Myocyte (in vitro differentiated cells): ENCODE data around the gene EIF2S1. TPM values are rescaled to one million over a fixed set of nuclear protein-coding genes. Genes with fewer than 3 reads are reported as not detected.
"Not testable (repeated sequence)": the region's sequence is repeated elsewhere in the genome, so short reads cannot be mapped to it uniquely, and the experiment has no call there.

ENCODE experiments used
- DNase-seq: peaks from one replicate; pipeline ENCODE4 v3.0.0-alpha.2; 2012; ENCODE audit warnings: low read depth
- polyA plus RNA-seq: library from polyadenylated mRNA; unstranded; fragments of >200 nt; gene quantifications from one replicate; pipeline ENCODE4 v1.2.1, GENCODE V29; 2012; ENCODE audit warnings: missing spikeins
- total RNA-seq: library from RNA; depleted of rRNA; stranded (reverse); fragments of >200 nt; gene quantifications from 2 replicates; pipeline ENCODE4 v1.2.3, GENCODE V29; 2014

EIF2S1 gene
- total RNA-seq = 180 and 194 TPM in 2 replicates
- 92.8 TPM for polyA plus RNA-seq

DNA sequence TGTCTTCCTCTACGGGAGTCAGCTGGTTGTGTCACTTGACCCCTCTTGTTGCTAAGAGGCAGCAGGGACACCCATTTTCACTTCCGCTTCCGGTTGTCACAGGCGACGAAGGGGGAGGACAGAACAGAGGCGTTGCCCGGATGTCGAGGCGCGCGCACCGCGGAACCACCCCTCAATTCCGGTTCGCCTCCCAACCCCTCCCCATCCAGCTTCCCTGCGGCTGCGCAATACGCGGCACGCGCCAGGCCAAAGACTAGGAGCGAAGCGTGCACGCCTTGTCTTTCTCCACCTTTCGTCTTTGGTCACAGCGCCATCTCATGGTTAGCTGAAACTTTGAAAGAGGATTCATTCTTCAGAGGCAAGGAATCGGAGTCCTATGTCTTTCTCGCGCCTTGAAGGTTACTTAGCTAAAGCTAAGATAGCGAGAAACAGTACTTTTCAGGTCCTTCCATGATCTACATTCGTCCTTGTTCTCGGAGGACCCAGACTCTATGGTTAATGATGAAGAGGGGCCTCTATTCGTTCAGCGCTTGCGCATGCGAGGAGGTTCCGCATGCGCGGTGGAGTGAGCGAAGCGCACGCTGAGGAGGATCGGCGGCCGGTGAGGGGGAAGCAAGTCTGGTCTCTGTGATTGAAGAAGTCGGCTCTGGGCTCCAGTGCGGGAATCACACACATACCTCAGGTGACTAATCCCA lies at the start of gene EIF2S1, which contains the start of gene ATP6V1D:
TSS of gene EIF2S1 (plus strand) at position 554 of the 695 bp plus-strand sequence. CDS start 4,440 bp downstream, outside the sequence.
TSS of gene ATP6V1D (minus strand) at position 30 of the 695 bp plus-strand sequence. CDS start 106 bp downstream, outside the sequence.
- peak; percentile 99 for DNase-seq

- DNase-seq = no peak
Observed at GRCh38 chr14:67311868-67312267, 48.3 kb upstream of the EIF2S1 start.

DNA sequence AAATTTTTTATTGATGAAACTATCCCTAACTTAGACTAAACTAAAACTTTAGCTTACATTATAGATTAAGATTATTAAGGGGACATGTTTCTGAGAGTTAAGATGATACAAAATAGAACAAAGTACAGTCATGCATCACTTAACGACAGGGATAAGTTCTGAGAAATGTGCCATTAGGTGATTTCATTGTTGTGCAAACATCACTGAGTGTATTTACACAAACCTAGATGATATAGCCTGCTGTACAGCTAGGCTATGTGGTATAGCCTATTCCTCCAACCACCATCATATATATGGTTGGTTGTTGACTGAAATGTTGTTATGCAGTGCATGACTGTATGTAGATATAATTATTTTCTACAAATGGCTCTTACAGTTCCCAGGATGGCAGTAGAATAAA lies 47.0 kb upstream of the EIF2S1 start:
- no peak for DNase-seq

GRCh38 chr14:67317822-67318221 lies 42.3 kb upstream of the EIF2S1 start:
- DNase-seq = no peak

DNA sequence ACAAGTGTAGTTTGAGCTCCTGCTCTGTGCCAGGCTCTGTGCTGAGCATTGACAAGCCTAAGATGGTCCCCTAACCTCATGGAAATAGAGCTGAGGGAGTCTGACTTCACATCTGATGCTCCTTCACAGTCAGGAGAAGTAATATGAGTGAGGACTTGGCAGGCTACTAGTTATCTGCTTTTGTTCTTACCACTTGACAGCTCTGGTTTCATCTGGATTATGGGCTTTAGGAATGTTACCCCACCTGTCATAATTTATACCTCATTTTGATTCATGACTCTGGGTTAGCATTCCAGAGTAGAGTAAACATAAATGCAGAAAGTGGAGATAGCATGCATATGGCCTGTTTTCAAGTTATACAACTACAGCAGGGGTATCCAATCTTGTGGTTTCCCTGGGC lies 41.0 kb upstream of the EIF2S1 start:
- peak; percentile 79 for DNase-seq

GRCh38 chr14:67329666-67330065 lies 30.5 kb upstream of the EIF2S1 start:
- DNase-seq = not testable (repeated sequence)

GRCh38 chr14:67331368-67332125 lies 28.6 kb upstream of the EIF2S1 start:
- DNase-seq = no peak

DNA sequence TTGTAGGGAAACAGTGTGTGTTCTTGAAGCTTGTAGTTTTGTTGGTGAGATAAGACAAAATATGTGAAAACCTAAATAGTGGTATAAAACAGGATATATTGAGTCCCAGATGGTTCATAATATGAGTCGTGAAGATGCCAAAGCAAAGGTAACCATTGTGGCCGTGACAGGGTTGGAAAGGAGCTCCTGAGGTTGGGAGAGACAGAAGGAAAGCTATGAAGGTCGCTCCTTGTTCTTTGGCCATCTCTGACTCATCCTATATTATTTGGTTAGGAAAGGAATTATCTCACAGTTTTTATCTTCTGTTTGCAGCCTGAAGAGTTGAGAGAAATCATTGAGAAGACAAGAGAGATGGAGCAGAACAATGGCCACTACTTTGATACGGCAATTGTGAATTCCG lies 27.7 kb upstream of the EIF2S1 start:
- DNase-seq = no peak

- peak; percentile 12 for DNase-seq
Observed at GRCh38 chr14:67335781-67336180, 24.3 kb upstream of the EIF2S1 start.

DNA sequence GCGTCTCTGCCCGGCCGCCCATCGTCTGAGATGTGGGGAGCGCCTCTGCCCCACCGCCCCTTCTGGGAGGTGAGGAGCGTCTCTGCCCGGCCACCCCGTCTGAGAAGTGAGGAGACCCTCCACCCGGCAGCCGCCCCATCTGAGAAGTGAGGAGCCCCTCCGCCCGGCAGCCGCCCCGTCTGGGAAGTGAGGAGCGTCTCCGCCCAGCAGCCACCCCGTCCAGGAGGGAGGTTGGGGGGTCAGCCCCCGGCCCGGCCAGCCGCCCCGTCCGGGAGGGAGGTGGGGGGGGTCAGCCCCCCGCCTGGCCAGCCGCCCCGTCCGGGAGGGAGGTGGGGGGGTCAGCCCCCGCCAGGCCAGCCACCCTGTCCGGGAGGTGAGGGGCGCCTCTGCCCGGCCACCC lies 18.9 kb upstream of the EIF2S1 start:
- DNase-seq = not testable (repeated sequence)

DNA sequence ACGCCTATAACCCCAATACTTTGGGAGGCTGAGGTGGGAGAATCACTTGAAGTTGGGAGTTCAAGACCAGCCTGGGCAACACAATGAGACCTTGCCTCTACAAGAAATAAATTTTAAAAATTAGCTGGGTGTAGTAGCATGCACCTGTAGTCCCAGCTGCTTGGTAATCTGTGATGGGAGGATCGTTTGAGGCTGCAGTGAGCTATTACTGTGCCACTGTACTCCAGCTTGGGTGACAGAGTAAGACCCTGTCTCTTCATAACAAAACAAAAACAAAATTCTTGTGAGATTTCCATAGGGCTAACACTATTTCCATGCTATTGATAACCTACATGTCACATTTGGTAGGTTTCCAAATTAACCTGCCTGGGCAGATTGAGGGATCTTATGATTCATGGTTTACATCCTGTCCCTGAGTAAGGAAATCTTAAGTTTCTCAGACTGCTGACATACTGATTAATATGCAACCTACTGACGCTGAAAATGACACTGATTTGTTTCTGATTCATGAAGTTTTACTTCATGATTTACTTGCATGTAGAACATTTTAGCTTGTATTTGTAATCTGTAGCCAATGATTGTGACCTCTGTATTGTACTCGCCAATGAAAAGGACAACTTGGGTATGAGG lies 16.4 kb upstream of the EIF2S1 start:
- DNase-seq = no peak

- no peak for DNase-seq
Observed at GRCh38 chr14:67345583-67345982, 14.5 kb upstream of the EIF2S1 start.

- no peak for DNase-seq
Observed at GRCh38 chr14:67352055-67352454, 8.1 kb upstream of the EIF2S1 start.

GRCh38 chr14:67357186-67357968 lies 2.8 kb upstream of the EIF2S1 start:
- peak; percentile 7 for DNase-seq

DNA sequence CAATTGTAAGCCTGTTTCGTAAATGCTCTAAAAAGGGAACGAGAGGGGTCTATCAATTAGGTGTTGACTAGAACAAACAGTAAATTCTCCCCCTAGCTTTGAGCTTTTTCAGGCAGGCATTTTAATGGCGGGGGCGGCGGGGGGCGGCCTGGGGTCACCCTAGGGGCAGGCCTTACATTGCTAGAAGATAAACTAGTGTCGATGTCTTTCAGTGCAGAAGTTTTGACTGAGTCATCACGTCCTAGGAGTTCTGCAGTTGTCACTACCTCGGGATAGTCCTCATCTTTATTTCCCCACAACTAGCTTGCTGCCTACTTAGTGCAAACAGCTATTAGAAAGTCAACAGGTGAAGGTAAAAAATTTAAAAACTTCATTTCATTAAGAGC lies 2.2 kb upstream of the EIF2S1 start:
- DNase-seq = peak; percentile 38

GRCh38 chr14:67358924-67359774 lies 979 bp upstream of the EIF2S1 start:
- no peak for DNase-seq

DNA sequence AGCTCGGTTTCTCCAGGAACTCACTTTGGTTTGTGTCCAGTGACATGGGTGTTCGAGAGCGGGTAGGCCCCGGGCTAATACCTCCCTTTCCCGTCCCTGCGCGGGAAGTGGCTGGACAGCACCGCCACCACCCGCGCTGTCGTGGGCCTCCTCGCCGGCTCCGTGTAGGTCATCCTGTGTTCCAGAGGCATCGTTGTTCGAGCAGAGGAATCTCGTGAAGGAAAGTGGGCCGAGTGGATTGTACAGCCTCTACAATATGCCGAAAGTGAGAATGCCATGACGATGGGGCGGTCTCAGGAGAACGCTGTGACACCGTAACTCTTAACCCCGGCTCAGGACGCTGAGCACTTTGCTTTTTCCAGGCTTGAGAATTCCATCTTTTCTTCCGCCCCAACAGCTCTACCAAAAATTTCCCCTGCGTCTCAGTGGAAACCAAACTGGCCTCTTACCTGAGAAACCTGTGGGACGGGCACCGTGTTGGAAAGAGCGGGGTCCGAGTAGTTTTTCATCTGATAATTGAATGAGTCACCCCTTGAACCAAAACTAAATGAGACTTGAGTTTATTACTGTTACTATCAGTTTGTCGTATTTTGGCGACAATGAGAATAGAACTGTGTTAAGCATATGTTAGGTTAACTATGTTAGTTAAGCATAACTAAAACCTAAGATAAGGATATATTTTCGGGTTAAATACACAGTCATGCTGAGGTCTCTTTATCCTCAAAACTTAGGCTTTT lies 510 bp downstream of the EIF2S1 start:
- no peak for DNase-seq

- DNase-seq = no peak
Observed at GRCh38 chr14:67365476-67365875, 5.3 kb downstream of the EIF2S1 start.

- DNase-seq = no peak
Observed at GRCh38 chr14:67370830-67371229, 10.7 kb downstream of the EIF2S1 start.
